GM12878 (cell line): ENCODE data around the gene GLB1L. TPM values are rescaled to one million over a fixed set of nuclear protein-coding genes. Genes with fewer than 3 reads are reported as not detected.

Source experiments
- ATAC-seq: fragments of 200-7000 bp; cut with Tn5 transposase; 3 replicates; pipeline ENCODE4 v1.9.1; 2020; ENCODE audit warnings: mild to moderate bottlenecking, moderate library complexity
- BruUV-seq: library from RNA; stranded (reverse); fragments of 400-500 nt; replicated peaks from 2 replicates; lab custom pipeline; 2021; lab: Mats Ljungman, UMichigan
- CTCF ChIA-PET: fragments of 300-600 bp; sonication (Branson Sonifier 250); formaldehyde crosslinking; extraction: SDS; loops from one replicate; lab custom pipeline; 2021; ENCODE audit warnings: inconsistent platforms; lab: Yijun Ruan, JAX
- POLR2A ChIA-PET: fragments of 350-600 bp; formaldehyde crosslinking; extraction: SDS; loops from one replicate; lab custom pipeline; 2021; ENCODE audit warnings: inconsistent platforms; lab: Charles Lee
- RAD21 ChIA-PET: fragments of 300-600 bp; sonication (Branson Sonifier 250); formaldehyde crosslinking; loops from one replicate; lab custom pipeline; 2023; ENCODE audit warnings: antibody characterized with exemption; ENCODE audit not compliant: unreplicated experiment; lab: Charles Lee
- SMC1A ChIA-PET: fragments of 300-600 bp; sonication (Branson Sonifier 250); formaldehyde crosslinking; loops from one replicate; lab custom pipeline; 2023; ENCODE audit not compliant: unreplicated experiment, uncharacterized antibody; lab: Charles Lee
- DNase-seq: peaks from one replicate; pipeline ENCODE4 v3.0.0-alpha.2; 2011; ENCODE audit warnings: low read depth, low spot score
- FAIRE-seq: peaks from 3 replicates; lab custom pipeline; 2011; peaks lifted over from hg19 to GRCh38; lab: Jason Lieb, UNC
- H2AFZ ChIP-seq: 2 replicates; pipeline ENCODE4 v1.6.0; 2011; ENCODE audit warnings: low read depth, low read length, control low read depth; ENCODE audit not compliant: control insufficient read depth
- H3K27ac ChIP-seq: 2 replicates; pipeline ENCODE4 v1.5.1; 2011; ENCODE audit warnings: control low read depth; ENCODE audit not compliant: control insufficient read depth, insufficient read depth
- H3K27me3 ChIP-seq, 2 experiments: replicated peaks in 1 of 2; 2 replicates each; pipeline versions ENCODE4 v1.6.0 to v1.6.1; 2011; ENCODE audit warnings: low read length in 1 of 2; ENCODE audit not compliant: control insufficient read depth in 2 of 2, insufficient read depth in 2 of 2
- H3K36me3 ChIP-seq, 2 experiments: 2 replicates each; pipeline ENCODE4 v1.5.1; 2011; ENCODE audit warnings: low read length in 1 of 2; ENCODE audit not compliant: control insufficient read depth in 2 of 2, insufficient read depth in 2 of 2
- H3K4me1 ChIP-seq: 2 replicates; pipeline ENCODE4 v1.6.1; 2011; ENCODE audit warnings: mild to moderate bottlenecking, low read length, moderate library complexity, mixed read lengths; ENCODE audit not compliant: control insufficient read depth, insufficient read depth
- H3K4me2 ChIP-seq: 2 replicates; pipeline ENCODE4 v1.6.0; 2011; ENCODE audit warnings: control low read depth; ENCODE audit not compliant: control insufficient read depth, insufficient read depth
- H3K4me3 ChIP-seq: fragments of 200-600 bp; sonication (generic); 2 replicates; pipeline ENCODE4 v1.5.1; 2016
- H3K79me2 ChIP-seq: 2 replicates; pipeline ENCODE4 v1.6.0; 2011; ENCODE audit warnings: low read length; ENCODE audit not compliant: control insufficient read depth, insufficient read depth
- H3K9ac ChIP-seq: 2 replicates; pipeline ENCODE4 v1.8.0; 2011; ENCODE audit warnings: low read length, control low read depth, mixed read lengths; ENCODE audit not compliant: control insufficient read depth, insufficient read depth
- H3K9me3 ChIP-seq: replicated peaks from 3 replicates; pipeline ENCODE4 v1.5.1; 2011; ENCODE audit warnings: mild to moderate bottlenecking, low read length; ENCODE audit not compliant: control insufficient read depth, insufficient read depth
- H4K20me1 ChIP-seq: 2 replicates; pipeline ENCODE4 v1.6.0; 2011; ENCODE audit not compliant: control insufficient read depth, insufficient read depth
- ASH2L ChIP-seq: fragments of 300-600, 200-600 bp; sonication (generic); IDR thresholded peaks from 2 replicates; pipeline ENCODE4 v1.6.1; 2017; ENCODE audit warnings: low read depth, mild to moderate bottlenecking, borderline replicate concordance
- ATF7 ChIP-seq: fragments of 450-650 bp; IDR thresholded peaks from 2 replicates; pipeline ENCODE4 v1.6.1; 2016; ENCODE audit warnings: low read depth, mild to moderate bottlenecking
- CBX3 ChIP-seq: fragments of 200-600 bp; sonication (generic); IDR thresholded peaks from 2 replicates; pipeline ENCODE4 v1.6.1; 2016; ENCODE audit warnings: low read depth, borderline replicate concordance
- CREB1 ChIP-seq: IDR thresholded peaks from 2 replicates; pipeline ENCODE4 v1.6.1; 2012; ENCODE audit warnings: low read depth, mild to moderate bottlenecking, inconsistent platforms
- FOXK2 ChIP-seq: fragments of 450-650 bp; IDR thresholded peaks from 2 replicates; pipeline ENCODE4 v1.6.1; 2017; ENCODE audit warnings: mild to moderate bottlenecking, moderate library complexity
- GABPA ChIP-seq: IDR thresholded peaks from 2 replicates; pipeline ENCODE4 v1.6.1; 2014; ENCODE audit warnings: antibody characterized with exemption, low read depth, mild to moderate bottlenecking, inconsistent platforms
- GATAD2B ChIP-seq: fragments of 450-650 bp; conservative IDR thresholded peaks from 2 replicates; pipeline ENCODE4 v1.6.1; 2017; ENCODE audit warnings: low read depth, mild to moderate bottlenecking, moderate library complexity
- IRF3 ChIP-seq: fragments of 450-650 bp; IDR thresholded peaks from 2 replicates; pipeline ENCODE4 v1.6.1; 2014; ENCODE audit warnings: mild to moderate bottlenecking
- NR2F1 ChIP-seq: fragments of 450-650 bp; conservative IDR thresholded peaks from 2 replicates; pipeline ENCODE4 v1.6.1; 2017; ENCODE audit warnings: mild to moderate bottlenecking
- PKNOX1 ChIP-seq: fragments of 450-650 bp; IDR thresholded peaks from 2 replicates; pipeline ENCODE4 v1.6.1; 2016; ENCODE audit warnings: mild to moderate bottlenecking
- POLR2AphosphoS5 ChIP-seq: IDR thresholded peaks from 2 replicates; pipeline ENCODE4 v1.6.1; 2011; ENCODE audit warnings: mild to moderate bottlenecking, low read length, inconsistent platforms
- RAD21 ChIP-seq: IDR thresholded peaks from 2 replicates; pipeline ENCODE4 v1.6.1; 2011; ENCODE audit warnings: mild to moderate bottlenecking, low read depth, low read length, moderate library complexity; ENCODE audit not compliant: insufficient read depth
- SMAD1 ChIP-seq: fragments of 450-650 bp; IDR thresholded peaks from 2 replicates; pipeline ENCODE4 v1.6.1; 2018; ENCODE audit warnings: mild to moderate bottlenecking, low read depth; ENCODE audit not compliant: partially characterized antibody
- SMAD5 ChIP-seq: IDR thresholded peaks from 2 replicates; pipeline ENCODE4 v1.6.1; 2016; ENCODE audit warnings: antibody characterized with exemption, low read depth
- SMARCA5 ChIP-seq: fragments of 450-650 bp; IDR thresholded peaks from 2 replicates; pipeline ENCODE4 v1.6.1; 2017; ENCODE audit warnings: mild to moderate bottlenecking
- YY1 ChIP-seq: IDR thresholded peaks from 2 replicates; pipeline ENCODE4 v1.6.1; 2011; ENCODE audit warnings: low read depth, mild to moderate bottlenecking, low read length
- ZNF207 ChIP-seq: fragments of 450-650 bp; IDR thresholded peaks from 2 replicates; pipeline ENCODE4 v1.6.1; 2014; ENCODE audit warnings: antibody characterized with exemption, mild to moderate bottlenecking, borderline replicate concordance
- WGBS: methylation state at CpG from one replicate; pipeline ENCODE4 v1.1.6; 2016; ENCODE audit warnings: low lambda C conversion rate; ENCODE audit not compliant: insufficient replicate concordance, insufficient coverage; ENCODE audit errors: missing lambda C conversion rate; 5-methylcytosine and 5-hydroxymethylcytosine counted together
- in situ Hi-C: fragments of 300-500 bp; cut with MboI; formaldehyde crosslinking; loops from 9 replicates; pipeline ENCODE4 v1.14.3; 2018; ENCODE audit warnings: mixed read lengths
- intact Hi-C: fragments of 100-400 bp; cut with micrococcal nuclease; formaldehyde crosslinking; loops from one replicate; pipeline ENCODE4 v1.14.2; 2022; ENCODE audit not compliant: unreplicated experiment
- polyA plus RNA-seq, 11 experiments: library from polyadenylated mRNA; depleted of rRNA in 4 of 11; unstranded in 6 of 11; stranded (reverse) in 5 of 11; fragments of >200 nt; fragmentation: Nextera tagmentation in 4 of 11; fragmentation: Illumina TruSeq in 1 of 11; extraction: Ambion mirVana in 4 of 11; extraction: Trizol in 1 of 11; gene quantifications; 1 replicate in 1 of 11; 2 replicates in 10 of 11; pipeline versions ENCODE4 v1.2.1 to v1.2.3, GENCODE V29; 2011 to 2016; ENCODE audit warnings: inconsistent platforms in 2 of 11, missing spikeins in 2 of 11, low read depth in 1 of 11
- total RNA-seq, 4 experiments: library from RNA; depleted of rRNA in 3 of 4; stranded (reverse); fragments of >200 nt in 3 of 4; fragmentation: Illumina TruSeq in 1 of 4; extraction: Trizol in 1 of 4; gene quantifications; 2 replicates each; pipeline versions ENCODE4 v1.2.1 to v1.2.3, GENCODE V29; 2013 to 2021

GLB1L gene
- total and polyA plus RNA-seq, 10 of the 15 experiments (the other 5 are each of a cell fraction or from before 2014, with no cell fraction given), result 0.29 to 4.6 (median 2.7) TPM

GRCh38 chr2:219229305-219230058, 15.8 kb downstream of the GLB1L start, which contains the start of the genes ANKZF1 and ATG9A (continued):
- TF ChIP-seq IRF3 (peak; percentile 95), SMAD5 (peak; percentile 42; the same call in 1 of the 2 replicates), FOXK2 (peak; percentile 78), ZNF207 (peak; percentile 87; the same call in 1 of the 2 replicates), SMAD1 (peak; percentile 30), ASH2L (no peak), SMARCA5 (no peak)
- TF ChIP-seq, all 136 proteins: peak for 49

GRCh38 chr2:219228911-219229304, 16.3 kb downstream of the GLB1L start:
- ChIA-PET SMC1A (interaction anchor here (2.2 to 2.7 kb wide), 4 partner anchors 10 to 22 kb away, joined by 8 to 22 read pairs (median 10); partner anchors contain the start of genes ABCB6, GLB1L, STK16 and TUBA4B), CTCF (interaction anchor here (0.7 to 2.8 kb wide), 9 partner anchors 9 to 899 kb away, joined by 3 to 16 read pairs (median 6); partner anchors contain the start of gene ZFAND2B), RAD21 (interaction anchor here (0.5 to 2.6 kb wide), 12 partner anchors 11 to 71 kb away, joined by 3 to 14 read pairs (median 4); partner anchors contain the start of genes ABCB6, GLB1L, STK16 and TUBA4A), POLR2A (interaction anchor here (0.6 to 3.5 kb wide), 14 partner anchors 8 to 343 kb away, joined by 3 to 45 read pairs (median 6); partner anchors contain the start of genes ABCB6, CNPPD1, DNAJB2 and DNPEP)
- H3K79me2 ChIP-seq, result peaks cover 44% of the 10 kb centered on the region
- peaks cover 15% of the 10 kb centered on the region for H3K4me1 ChIP-seq
- in situ Hi-C loops (no loop called here), intact Hi-C loops (loop anchor here (1.0 to 2.0 kb wide), 2 partner anchors 24 to 50 kb away; partner anchors contain the start of genes DNAJB2, TUBA4A and TUBA4B)
- H3K9ac ChIP-seq, result peak overlapping the region; percentile 92
- H3K36me3 ChIP-seq, result peaks cover 6 to 27% of the 10 kb centered on the region in 2 experiments
- peak overlapping the region; percentile 97 for H3K4me3 ChIP-seq
- DNase-seq, result no peak
- peak overlapping the region; percentile 87 for H3K27ac ChIP-seq
- no peaks in the 10 kb centered on the region for H3K27me3 ChIP-seq
- peak; percentile 32; the same call in 2 of the 3 replicates for ATAC-seq
- WGBS, result under 1% methylated on average over 19 of the region's 19 CpGs
- FAIRE-seq, result no peak
- peak overlapping the region; percentile 38 for H3K4me2 ChIP-seq
- TF ChIP-seq GABPA (no peak), NR2F1 (peak; percentile 50; the same call in 1 of the 2 replicates), FOXK2 (no peak), ATF7 (no peak), POLR2AphosphoS5 (no peak), CREB1 (no peak), RAD21 (no peak), GATAD2B (no peak), YY1 (no peak), PKNOX1 (no peak), ASH2L (0 out of 2 replicates have a peak, but pooled peaks have one; percentile 16), CBX3 (no peak)
- H2AFZ ChIP-seq, result peak overlapping the region; percentile 98
- no peaks in the 10 kb centered on the region for H4K20me1 ChIP-seq
- BruUV-seq, result no TSS peak
- H3K9me3 ChIP-seq, result no peaks in the 10 kb centered on the region
